Activated CD8-positive, alpha-beta memory T cell treated with anti-CD3 and anti-CD28 coated beads, Interleukin-2, amount 50 U/mL, for 48 hours (primary cell): ENCODE data around the gene RBMS3.
"Not testable (repeated sequence)": the region's sequence is repeated elsewhere in the genome, so short reads cannot be mapped to it uniquely, and the experiment has no call there.

Experiments
- DNase-seq: peaks from one replicate; pipeline ENCODE4 v3.0.0-alpha.2; 2020

The RBMS3 gene

DNA sequence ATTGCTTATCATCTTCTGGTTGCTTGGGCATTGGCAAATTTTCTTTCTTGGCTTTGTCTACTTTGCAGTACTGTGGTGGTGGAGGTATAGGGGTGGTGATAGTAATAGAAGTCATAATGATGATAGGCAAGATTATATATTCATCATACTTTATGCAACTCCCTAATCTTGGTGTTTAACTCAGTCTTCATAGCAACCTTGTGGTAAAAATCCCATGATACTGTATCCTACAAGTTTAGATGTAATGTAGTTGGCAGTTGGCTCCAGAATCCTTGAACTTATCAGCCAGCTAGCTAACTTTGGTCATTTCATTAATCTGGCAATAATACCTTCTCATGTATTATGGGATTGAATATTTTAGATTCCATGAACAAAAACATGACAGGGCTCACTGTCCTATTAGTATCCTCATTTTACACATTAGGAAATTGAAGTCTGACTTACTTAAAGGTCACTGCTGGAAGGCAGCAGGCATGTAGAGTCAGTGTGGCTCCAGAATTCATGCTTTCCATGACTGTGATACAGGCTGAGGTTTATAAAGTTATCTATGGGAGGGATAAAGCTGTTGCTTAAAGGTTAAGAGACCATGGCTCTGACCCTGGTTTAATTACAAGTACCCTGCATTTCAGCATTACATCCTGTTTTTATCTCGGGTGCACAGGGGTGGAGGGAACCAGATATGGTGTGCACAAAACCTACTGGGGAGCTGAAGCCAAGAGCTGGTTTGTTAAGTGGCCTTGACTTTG, 33.3 kb downstream of the RBMS3 start:
- no peak for DNase-seq

DNA sequence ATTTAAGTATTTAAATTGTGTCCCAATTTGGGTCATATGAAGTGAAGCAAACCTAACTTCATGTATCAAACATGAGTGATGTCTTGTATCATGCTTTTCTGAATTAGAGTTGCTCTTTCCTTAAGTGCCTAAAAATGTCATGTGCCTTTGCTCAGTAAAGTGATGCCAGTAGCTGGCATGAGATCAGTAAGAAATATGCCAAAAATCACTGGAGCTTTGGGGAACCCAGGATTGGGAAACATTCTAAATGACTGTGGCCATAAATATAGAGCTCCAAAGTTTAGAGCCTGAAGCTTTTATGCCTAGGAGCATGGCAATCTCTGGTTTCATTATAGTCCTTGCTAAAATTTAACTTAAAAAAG, 33.8 kb downstream of the RBMS3 start:
- no peak for DNase-seq

DNA sequence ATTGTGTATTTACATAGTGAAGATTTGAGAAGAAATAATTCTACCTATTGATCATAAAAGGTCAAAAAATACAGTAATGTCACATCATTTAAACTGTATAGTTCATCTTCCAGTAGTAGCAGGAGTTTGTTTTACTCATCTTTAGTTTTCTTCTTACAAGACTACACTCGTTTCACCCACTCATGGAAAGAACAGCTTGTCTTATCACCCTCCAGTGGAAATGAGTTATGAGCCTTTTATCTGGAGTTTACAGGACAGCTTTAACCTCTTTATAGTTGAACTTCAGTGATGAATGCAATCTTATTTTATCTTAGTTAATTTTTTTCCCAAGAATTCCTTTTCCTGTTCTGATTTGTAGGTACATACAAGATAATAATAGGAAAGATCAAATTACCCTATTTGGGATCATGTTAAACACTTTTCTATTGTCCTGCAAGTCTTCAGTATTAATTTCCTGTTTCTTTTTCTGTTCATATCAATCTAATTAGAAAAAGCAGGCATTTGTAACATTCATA, 36.8 kb downstream of the RBMS3 start:
- DNase-seq: no peak

DNA sequence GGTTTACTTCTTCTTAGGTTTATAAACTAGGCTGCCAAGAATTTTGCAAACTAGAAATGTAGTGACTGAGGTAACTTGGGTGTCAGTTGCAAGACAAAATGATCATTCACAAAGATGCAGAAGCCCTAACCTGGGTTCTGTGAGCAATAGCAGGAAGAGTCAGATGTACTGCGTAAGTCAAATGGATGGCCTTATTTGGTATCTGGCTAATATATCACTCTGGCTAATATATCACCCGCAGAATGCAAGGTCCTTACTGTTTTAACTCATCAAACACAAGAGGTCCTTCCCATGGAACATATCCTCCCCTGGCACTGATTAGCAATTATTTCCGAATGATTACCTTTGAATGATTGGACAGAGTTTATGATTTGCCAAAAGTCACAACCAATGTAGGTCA, 37.4 kb downstream of the RBMS3 start:
- no peak for DNase-seq

DNA sequence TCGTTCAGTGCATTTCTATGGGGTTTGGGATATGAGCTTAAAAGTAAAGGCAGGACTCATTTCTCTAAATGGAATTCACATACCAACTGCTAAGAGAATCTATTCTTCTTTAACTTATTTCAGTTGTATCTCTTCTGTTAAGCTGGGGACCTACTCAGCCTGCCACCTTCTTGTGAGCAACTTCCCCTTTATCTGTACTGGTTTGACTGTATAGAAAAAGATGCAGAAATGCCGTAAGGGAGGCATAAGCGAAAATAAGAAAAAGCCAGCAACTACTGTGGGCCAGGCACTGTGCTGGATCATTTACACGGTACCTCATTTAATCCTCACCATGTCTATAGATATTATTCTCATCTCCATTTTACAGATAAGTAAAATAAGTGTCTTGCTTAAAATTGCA, 38.4 kb downstream of the RBMS3 start:
- DNase-seq: no peak

DNA sequence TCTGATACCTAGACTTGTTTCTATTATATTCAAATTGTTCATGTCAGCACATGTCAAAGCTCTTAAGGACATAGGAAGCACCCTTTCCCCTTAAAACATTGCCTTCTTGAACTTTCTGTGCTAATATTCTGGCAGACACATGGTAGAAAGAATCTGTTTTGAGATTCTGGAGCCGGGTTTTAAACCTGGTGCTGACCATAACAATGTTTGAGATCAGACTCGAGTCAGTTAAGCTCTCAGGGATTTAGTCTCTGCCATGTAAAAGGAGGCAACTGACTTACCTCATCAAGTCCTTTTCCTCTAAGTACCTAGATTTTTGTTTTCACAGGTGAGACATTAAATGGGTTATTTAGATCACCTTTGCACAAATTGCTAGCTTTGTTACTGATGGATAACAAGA, 38.9 kb downstream of the RBMS3 start:
- no peak for DNase-seq

DNA sequence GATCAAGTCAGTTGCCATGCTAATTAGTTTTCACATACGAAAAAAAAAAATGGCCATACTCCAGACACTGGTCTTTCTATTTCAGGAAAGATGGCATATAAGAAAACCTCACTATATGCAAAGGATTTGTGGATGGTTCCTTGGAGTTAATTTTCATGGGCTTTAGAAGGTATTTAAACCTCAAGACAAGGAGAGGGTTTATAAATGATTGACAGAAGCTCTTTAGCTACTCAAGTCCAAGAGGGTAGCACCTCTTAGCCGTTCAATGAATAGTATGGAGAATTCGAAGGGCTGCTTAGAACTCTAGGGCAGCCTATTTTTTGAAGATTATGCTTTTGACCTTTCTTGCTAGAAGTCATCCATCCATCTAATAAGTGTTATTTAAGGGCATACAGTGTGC, 41.7 kb downstream of the RBMS3 start:
- DNase-seq: no peak

DNA sequence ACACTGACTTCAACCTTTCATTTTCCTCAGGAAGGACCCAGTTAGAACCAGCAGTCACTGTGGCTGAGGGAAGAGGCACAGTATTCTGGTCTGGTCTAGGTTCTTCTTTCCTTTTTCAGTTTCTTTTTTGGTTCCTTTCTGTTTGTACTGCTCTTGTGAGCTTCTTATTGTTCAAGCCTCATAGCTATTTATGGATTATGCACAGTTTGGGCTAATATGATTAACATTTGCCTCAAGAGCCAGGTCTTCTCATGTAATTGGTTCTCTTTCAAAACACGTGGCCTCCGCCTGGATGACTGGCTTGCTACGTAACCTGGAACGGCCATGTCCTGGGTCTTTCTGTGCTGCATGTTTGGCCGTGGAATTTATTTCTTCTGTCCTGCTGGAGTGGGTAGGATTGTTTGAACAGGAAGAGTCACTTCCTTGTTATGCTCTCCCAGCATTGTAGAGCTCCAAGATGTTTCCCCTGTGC, 43.3 kb downstream of the RBMS3 start:
- DNase-seq: no peak

DNA sequence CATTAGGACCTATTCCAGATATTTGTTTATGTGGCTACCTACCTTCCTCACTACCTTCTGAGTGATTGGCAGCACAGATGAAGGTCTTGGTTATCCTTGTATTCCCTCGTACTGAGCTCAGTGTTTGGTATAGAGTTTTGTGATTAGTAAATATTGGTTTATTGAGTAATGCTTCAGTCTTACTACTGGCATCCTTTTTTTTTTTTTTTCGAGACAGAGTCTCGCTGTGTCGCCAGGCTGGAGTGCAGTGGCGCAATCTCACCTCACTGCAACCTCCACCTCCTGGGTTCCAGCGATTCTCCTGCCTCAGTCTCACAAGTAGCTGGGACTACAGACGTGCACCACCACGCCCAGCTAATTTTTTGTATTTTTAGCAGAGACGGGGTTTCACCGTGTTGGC, 45.7 kb downstream of the RBMS3 start:
- DNase-seq: not testable (repeated sequence)

DNA sequence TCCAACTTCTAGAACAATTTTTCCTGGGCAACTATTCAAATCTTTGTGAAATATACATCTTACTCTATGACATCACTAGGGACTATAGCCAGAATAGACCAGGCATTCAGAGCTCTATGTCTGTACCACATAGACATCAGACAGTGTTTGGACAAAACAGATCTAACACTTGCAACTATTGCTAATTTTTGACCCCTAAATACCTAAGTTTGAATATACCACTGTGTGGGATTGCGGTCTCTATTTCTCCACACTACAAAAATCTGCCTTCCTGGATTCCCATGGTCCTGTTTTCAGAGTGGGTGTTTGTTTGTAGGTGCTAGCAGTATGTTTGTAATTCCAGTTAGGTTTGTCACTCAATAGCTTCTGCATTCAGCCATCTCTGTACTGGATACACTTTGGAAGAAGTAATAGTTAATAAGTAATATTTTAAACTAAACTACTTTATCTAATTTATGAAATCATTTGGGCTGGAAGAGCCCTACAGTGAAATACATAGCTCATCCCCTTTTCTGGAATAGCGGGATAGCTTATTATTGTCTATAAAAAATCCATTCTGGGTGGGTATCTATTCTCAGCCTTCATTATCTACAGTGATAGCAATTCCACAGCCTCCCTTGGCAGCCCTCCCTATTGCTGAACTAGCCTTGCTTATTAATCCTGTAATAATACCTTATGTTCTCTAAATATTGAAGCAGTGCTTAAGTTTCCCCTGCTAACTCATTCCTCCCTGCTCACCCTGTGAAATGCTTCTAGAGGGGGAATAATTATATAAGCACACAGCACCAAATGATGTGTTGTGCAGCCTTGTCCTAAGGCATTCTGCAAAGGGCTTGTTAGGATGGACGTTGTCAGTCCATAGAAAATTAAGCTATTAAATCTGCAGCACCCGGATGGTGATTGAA, 49.4 kb downstream of the RBMS3 start:
- no peak for DNase-seq

DNA sequence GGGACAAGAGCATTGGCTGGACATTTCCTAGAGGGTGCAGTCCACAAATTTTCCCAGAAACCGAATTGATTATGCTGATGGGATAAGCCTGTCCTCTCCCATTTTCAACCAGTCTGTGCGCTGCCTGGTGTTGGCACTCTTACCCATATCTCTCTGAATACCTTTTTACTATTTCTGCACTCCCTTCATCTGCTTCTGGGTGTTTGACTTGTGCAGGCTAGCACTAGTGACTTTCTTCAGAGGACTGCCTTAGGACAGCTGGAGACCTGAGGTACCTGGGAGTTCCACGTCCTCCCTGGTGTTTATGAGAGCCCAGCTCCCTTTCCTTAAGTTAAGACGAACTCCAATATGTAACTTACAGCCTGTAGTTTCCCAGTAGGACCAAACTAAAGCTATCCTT, 50.2 kb downstream of the RBMS3 start:
- no peak for DNase-seq

DNA sequence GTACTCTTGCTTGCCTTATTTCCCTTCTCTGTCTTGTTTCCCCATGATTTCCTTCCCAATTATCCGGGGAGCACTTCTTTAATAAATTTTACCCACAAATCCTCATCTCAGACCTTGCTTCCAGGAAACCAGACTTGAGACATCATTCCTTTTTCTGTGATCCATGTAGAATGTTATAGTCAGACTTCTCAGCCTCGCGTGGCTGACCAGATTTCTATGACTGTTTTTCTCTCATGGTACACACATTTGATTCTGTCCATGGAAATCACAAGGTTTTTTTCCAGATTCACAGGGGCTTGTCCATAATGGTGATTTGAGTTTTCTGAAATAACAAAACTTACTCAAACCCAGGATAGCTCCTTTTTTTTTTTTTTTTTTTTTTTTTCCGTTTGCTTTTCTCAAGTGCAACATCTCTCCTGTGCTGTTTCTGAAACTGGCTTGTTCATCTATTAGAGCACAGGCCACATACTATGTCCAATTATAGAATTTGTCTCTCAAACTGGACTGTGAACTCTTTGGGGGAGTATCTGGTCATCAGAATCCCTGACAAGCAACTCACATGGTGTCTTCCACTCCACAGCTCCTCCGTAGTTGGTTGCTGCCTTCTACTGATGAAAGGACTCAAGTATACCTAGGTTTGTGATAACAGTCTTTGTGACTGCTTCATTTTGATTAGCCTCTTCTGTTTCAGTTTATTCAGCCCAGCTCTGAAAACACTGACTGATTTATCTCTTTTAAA, 50.8 kb downstream of the RBMS3 start:
- DNase-seq: no peak

DNA sequence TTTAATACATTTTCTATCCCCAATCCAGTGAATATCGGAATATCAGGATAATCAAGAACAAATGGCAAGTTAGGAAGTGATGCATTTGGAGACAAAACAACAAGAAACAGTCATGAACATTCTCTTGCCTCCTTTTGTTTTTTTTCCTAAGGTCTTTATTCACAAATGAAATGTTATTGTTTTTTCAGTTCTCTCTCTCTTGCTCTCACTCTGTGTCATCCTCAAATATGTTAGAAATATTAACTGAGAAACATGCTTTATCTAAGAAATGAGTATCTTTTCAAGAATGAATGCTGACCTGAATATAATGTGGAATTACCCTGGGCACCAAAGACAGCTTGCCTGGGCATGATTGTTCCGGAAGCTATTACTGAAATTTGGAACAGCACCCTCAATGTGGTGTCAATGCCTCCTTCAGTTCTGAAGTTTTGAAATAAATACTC, 51.3 kb downstream of the RBMS3 start:
- DNase-seq: no peak

DNA sequence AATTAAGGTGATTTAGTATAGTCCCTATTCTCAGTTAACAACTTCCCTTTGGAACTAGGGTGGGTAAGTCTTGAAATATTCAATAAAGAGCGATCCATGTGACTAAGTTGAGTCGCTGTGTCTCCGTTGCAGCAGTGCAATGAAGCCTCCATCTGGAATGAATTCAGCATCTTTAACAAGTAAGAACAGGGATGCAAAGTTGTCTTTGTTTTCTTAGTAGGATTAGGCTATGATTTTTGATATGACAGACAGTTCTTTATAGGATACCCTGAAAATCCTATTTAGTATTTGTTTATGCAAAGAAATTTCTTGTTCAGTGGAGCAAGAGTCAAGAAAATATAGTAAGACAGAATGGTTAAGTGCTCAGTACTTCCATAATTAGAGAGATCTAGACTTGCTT, 52.7 kb downstream of the RBMS3 start:
- DNase-seq: no peak

DNA sequence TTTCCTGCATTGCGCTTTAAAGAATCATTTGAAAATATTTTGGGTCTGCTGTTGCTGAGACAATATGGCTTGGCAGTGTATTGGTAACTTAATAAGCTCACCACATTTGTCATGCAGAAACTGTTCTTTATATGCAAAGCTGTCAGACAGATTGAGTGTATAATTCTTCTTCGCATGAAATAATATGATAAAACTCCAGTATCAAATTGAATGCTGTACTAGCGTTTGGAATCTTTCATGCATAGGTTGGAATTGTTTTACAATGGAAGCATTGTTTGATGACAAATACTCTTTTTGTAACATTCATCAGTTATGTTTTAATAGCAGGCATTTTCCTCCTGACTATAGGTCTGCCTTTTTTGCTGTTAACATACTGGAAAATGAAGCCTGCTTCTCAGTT, 53.8 kb downstream of the RBMS3 start:
- no peak for DNase-seq

DNA sequence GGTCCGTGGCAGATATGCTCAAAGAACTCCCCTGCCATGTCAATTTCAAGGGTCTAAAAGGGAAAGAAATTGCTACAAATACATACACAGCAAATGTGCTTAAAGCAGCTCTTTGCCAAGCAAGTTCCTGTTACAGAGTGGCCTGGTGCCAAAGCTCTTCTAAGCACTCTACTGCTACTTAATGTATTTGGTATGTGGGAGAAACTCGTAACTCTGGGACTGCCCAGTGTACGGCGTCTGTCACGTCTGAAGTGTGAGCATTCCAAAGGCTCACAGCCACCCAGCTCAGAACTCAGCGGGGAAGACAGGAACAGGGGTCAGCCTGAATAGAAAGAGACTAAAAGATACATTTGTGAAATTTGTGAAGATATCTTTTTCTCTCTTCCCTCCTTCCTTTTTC, 54.6 kb downstream of the RBMS3 start:
- no peak for DNase-seq

DNA sequence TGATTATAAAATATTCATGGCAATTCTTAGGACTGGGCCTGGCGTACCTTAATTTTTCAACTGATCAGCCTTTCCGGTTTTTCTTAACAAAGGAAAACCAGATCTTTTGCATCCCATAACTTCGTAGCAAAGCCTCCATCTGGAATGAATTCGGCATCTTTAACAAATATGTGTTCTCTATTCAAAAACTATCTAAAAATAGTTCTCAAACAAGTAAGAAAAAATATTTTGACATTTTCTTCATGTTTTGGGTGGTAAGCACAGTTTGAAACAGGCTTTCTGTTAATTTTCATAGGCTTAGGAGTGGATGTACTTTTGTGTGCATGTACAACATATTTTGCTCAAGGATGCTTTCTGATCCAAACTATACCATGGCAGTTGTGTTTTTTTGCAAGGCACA, 55.1 kb downstream of the RBMS3 start:
- DNase-seq: no peak

DNA sequence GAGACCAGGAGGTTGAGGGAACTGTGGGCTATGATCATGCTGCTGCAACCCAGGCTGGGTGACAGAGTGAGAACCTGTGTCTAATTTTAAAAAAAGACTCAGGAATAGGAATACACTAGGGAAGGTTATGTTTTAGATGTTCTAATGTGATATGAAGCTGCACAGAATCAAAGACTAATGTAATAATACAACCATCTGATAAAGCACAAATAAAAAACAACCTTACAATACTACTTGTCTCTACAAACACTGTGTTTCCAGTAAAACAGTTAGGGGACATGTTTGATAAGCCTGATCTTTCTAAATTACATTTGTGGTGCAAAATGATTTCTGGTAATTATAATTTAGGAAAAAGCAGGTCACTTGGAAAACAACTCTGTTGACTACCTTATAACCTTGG, 56.7 kb downstream of the RBMS3 start:
- DNase-seq: no peak

DNA sequence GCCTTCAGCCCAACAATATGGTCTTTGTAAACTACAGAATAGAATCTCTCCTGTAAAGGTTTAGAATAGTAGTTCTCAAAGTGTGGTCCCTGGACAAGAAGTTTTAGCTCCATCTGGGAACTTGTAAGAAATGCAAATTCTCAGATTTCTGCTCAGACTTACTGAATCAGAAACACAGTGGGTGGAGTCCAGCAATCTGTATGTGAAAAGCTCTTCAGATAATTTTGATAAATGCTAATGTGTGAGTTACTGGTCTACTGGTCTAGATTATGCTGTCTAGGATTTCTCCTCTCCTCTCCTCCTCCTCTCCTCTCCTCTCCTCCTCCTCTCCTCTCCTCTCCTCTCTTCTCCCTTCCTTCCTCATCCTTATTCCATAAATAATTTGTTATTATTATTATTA, 57.5 kb downstream of the RBMS3 start:
- DNase-seq: no peak

DNA sequence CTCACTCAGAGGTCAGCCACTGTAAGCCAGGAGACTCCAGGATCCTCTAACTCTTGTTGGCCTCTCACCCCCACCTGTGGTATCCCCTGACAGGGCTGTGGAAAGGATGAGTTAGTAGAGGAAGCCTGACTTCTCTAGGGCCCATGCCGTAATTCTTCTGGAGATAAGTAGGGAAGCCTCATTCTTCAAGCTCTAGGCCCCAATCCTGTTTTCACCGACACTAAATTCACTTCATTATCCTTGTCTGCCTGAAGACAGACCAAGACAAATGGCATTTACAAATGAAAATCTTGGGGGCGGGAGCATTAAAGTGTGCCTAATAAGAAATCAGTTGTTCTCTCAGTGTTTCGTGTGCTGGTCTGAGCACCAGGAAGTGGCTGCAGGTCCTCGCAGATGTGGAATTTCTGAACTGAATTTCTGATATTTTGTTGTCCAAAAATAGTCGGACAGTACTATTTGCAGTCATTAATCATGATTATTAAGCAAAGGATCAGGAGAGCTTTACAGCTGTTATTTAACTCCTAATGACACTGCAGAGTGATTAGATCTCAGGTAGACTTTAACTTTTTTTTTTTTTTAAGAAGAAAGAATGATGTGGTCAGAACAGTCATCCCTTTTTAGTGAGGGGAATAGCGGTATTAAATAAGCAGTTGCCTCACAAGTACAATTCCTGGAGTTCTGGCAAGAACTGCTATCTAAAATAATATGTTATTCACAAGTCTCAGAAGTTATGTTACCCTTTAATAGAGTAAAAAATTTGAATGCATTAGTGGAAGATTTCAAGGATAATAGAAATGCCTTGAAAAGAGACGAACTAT, 58.4 kb downstream of the RBMS3 start:
- DNase-seq: no peak

DNA sequence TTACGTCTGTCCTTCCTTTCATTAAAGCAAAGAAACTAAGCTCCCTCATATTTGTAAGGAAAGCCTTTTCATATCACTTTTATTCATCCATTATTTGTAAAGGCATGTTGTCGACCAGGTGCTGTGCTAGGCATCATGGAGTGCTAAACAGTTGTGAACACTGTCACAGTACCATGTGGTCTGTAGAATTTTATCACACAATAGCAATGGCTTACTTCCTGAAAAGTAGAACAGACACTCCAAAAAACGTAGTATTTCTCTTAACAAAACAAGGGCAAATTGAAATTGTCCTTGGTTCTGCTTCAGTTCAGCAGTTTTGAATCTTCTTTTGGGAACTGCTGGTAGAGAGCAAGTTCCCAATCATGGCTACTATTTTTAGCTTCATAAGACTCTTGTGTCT, 63.3 kb downstream of the RBMS3 start:
- DNase-seq: no peak

DNA sequence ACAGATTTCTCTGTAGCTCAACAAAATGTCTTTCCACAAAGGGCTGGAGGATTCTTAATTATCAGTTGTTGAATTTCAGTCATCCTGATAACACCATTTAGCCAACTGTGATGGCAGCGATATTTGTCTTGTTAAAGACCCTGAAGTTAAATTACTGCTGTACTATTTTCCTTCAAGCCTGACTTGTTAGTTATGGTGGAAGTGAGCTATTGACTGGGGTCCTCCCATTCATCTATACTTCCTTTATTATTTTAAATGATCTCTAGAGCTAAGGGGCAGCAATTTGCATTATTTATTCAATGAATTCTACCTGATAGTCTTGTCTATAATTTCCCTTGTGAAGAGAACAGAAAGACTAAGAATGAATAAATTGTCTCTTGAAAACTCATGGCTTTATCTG, 64.1 kb downstream of the RBMS3 start:
- no peak for DNase-seq
